WTC11 (cell line): ENCODE measurements around the gene OTOG. TPM values are rescaled to one million over a fixed set of nuclear protein-coding genes. Genes with fewer than 3 reads are reported as not detected.

Experiments used
- ATAC-seq: fragments of 200-7000 bp; cut with Tn5 transposase; 2 replicates; pipeline ENCODE4 v1.10.0; 2021; ENCODE audit warnings: mild to moderate bottlenecking, moderate library complexity
- CTCF ChIA-PET: fragments of 300-600 bp; sonication (Branson Sonifier 250); formaldehyde crosslinking; loops from one replicate; lab custom pipeline; 2021; ENCODE audit warnings: antibody characterized with exemption; lab: Charles Lee
- POLR2A ChIA-PET: fragments of 350-600 bp; sonication (Branson Sonifier 250); formaldehyde crosslinking; loops from one replicate; lab custom pipeline; 2021; ENCODE audit warnings: antibody characterized with exemption; lab: Charles Lee
- DNase-seq: peaks from one replicate; pipeline ENCODE4 v3.0.0; 2021; ENCODE audit warnings: low spot score
- H3K27ac Mint-ChIP-seq: 2 replicates; pipeline ENCODE4 v1.8.0; 2021; ENCODE audit warnings: mixed read lengths
- H3K27me3 Mint-ChIP-seq: 2 replicates; pipeline ENCODE4 v1.8.0; 2021; ENCODE audit warnings: low read depth, mild to moderate bottlenecking, moderate library complexity, mixed read lengths
- H3K36me3 Mint-ChIP-seq: 2 replicates; pipeline ENCODE4 v1.8.0; 2021; ENCODE audit warnings: mixed read lengths
- H3K4me1 Mint-ChIP-seq: 2 replicates; pipeline ENCODE4 v1.8.0; 2022; ENCODE audit warnings: mixed read lengths
- H3K4me3 Mint-ChIP-seq: 2 replicates; pipeline ENCODE4 v1.8.0; 2021; ENCODE audit warnings: mild to moderate bottlenecking, moderate library complexity, mixed read lengths
- H3K9me3 Mint-ChIP-seq: 2 replicates; pipeline ENCODE4 v1.8.0; 2021; ENCODE audit warnings: mixed read lengths
- CREM ChIP-seq: sonication (generic); formaldehyde crosslinking; IDR thresholded peaks from 2 replicates; pipeline ENCODE4 v1.8.1; 2022; ENCODE audit warnings: mild to moderate bottlenecking, missing genetic modification reagents, moderate library complexity
- EMX1 ChIP-seq: fragments of 250-450 bp; sonication (Bioruptor Pico); IDR thresholded peaks from 2 replicates; pipeline ENCODE4 v1.8.0; 2021; ENCODE audit warnings: mild to moderate bottlenecking
- FOXK1 ChIP-seq: sonication (generic); formaldehyde crosslinking; IDR thresholded peaks from 2 replicates; pipeline ENCODE4 v1.8.0; 2022; ENCODE audit warnings: mild to moderate bottlenecking, moderate library complexity, missing genetic modification reagents
- GRHL2 ChIP-seq: fragments of 250-450 bp; sonication (Bioruptor Pico); IDR thresholded peaks from 2 replicates; pipeline ENCODE4 v1.8.0; 2022; ENCODE audit warnings: mild to moderate bottlenecking, moderate library complexity; ENCODE audit not compliant: insufficient replicate concordance, severe bottlenecking
- JAZF1 ChIP-seq: fragments of 250-450 bp; sonication (Bioruptor Pico); IDR thresholded peaks from 2 replicates; pipeline ENCODE4 v1.9.0; 2021; ENCODE audit warnings: moderate library complexity, mild to moderate bottlenecking, inconsistent platforms
- JUN ChIP-seq: sonication (generic); formaldehyde crosslinking; IDR thresholded peaks from 2 replicates; pipeline ENCODE4 v1.8.0; 2023; ENCODE audit warnings: mild to moderate bottlenecking, missing genetic modification reagents
- KAT7 ChIP-seq: sonication (generic); formaldehyde crosslinking; IDR thresholded peaks from 2 replicates; pipeline ENCODE4 v1.8.1; 2023; ENCODE audit warnings: missing genetic modification reagents, mild to moderate bottlenecking, borderline replicate concordance
- MYBL2 ChIP-seq: sonication (generic); formaldehyde crosslinking; IDR thresholded peaks from 2 replicates; pipeline ENCODE4 v1.8.1; 2023; ENCODE audit warnings: mild to moderate bottlenecking, moderate library complexity, missing genetic modification reagents
- NFATC4 ChIP-seq: fragments of 250-450 bp; sonication (Bioruptor Pico); IDR thresholded peaks from 2 replicates; pipeline ENCODE4 v1.9.0; 2021; ENCODE audit warnings: mild to moderate bottlenecking
- NR2C2 ChIP-seq: sonication (generic); formaldehyde crosslinking; IDR thresholded peaks from 2 replicates; pipeline ENCODE4 v1.8.0; 2022; ENCODE audit warnings: mild to moderate bottlenecking, missing genetic modification reagents
- NR3C1 ChIP-seq: sonication (generic); formaldehyde crosslinking; conservative IDR thresholded peaks from 2 replicates; pipeline ENCODE4 v1.8.1; 2023; ENCODE audit warnings: low read depth, mild to moderate bottlenecking, missing genetic modification reagents
- OVOL2 ChIP-seq: fragments of 250-450 bp; sonication (Bioruptor Pico); IDR thresholded peaks from 2 replicates; pipeline ENCODE4 v1.9.0; 2021; ENCODE audit warnings: mild to moderate bottlenecking, borderline replicate concordance
- SOX15 ChIP-seq: fragments of 250-450 bp; sonication (Bioruptor Pico); IDR thresholded peaks from 2 replicates; pipeline ENCODE4 v1.9.0; 2021; ENCODE audit warnings: mild to moderate bottlenecking
- TCF7 ChIP-seq: sonication (generic); formaldehyde crosslinking; IDR thresholded peaks from 2 replicates; pipeline ENCODE4 v1.8.0; 2022; ENCODE audit warnings: mild to moderate bottlenecking, low read depth, missing genetic modification reagents, moderate library complexity
- ZBTB21 ChIP-seq: sonication (generic); formaldehyde crosslinking; IDR thresholded peaks from 2 replicates; pipeline ENCODE4 v1.8.1; 2023; ENCODE audit warnings: mild to moderate bottlenecking, missing genetic modification reagents, borderline replicate concordance
- ZNF138 ChIP-seq: sonication (generic); formaldehyde crosslinking; conservative IDR thresholded peaks from 2 replicates; pipeline ENCODE4 v1.8.1; 2022; ENCODE audit warnings: mild to moderate bottlenecking, moderate library complexity, missing genetic modification reagents
- ZNF232 ChIP-seq: sonication (generic); formaldehyde crosslinking; IDR thresholded peaks from 2 replicates; pipeline ENCODE4 v1.8.0; 2022; ENCODE audit warnings: mild to moderate bottlenecking, missing genetic modification reagents
- ZNF263 ChIP-seq: sonication (generic); formaldehyde crosslinking; IDR thresholded peaks from 2 replicates; pipeline ENCODE4 v1.8.1; 2022; ENCODE audit warnings: low read depth, mild to moderate bottlenecking, moderate library complexity, missing genetic modification reagents
- total RNA-seq: library from RNA; stranded (reverse); gene quantifications from 3 replicates; pipeline ENCODE4 v1.2.3, GENCODE V29; 2021
- TF ChIP-seq, protein P1 (sequence below): sonication (generic); formaldehyde crosslinking; IDR thresholded peaks from 2 replicates; pipeline ENCODE4 v1.8.1; 2023; ENCODE audit warnings: mild to moderate bottlenecking, missing genetic modification reagents, moderate library complexity
- TF ChIP-seq, protein P2 (sequence below): sonication (generic); formaldehyde crosslinking; conservative IDR thresholded peaks from 2 replicates; pipeline ENCODE4 v1.8.1; 2023; ENCODE audit warnings: mild to moderate bottlenecking, low read depth, missing genetic modification reagents, moderate library complexity
- TF ChIP-seq, protein P3 (sequence below): fragments of 250-450 bp; sonication (Bioruptor Pico); IDR thresholded peaks from 2 replicates; pipeline ENCODE4 v1.9.0; 2021; ENCODE audit warnings: moderate library complexity, mild to moderate bottlenecking, inconsistent platforms, borderline replicate concordance
- TF ChIP-seq, protein P4 (sequence below): sonication (generic); formaldehyde crosslinking; IDR thresholded peaks from 2 replicates; pipeline ENCODE4 v1.8.0; 2022; ENCODE audit warnings: mild to moderate bottlenecking, missing genetic modification reagents
- TF ChIP-seq, protein P5 (sequence below): sonication (generic); formaldehyde crosslinking; IDR thresholded peaks from 2 replicates; pipeline ENCODE4 v1.8.1; 2023; ENCODE audit warnings: mild to moderate bottlenecking, moderate library complexity, missing genetic modification reagents
- TF ChIP-seq, protein P6 (sequence below): fragments of 250-450 bp; sonication (Bioruptor Pico); IDR thresholded peaks from 2 replicates; pipeline ENCODE4 v1.9.0; 2021; ENCODE audit warnings: mild to moderate bottlenecking

Gene OTOG
- total RNA-seq, 1 experiment from 2014 or later, result 1.4 TPM

DNA sequence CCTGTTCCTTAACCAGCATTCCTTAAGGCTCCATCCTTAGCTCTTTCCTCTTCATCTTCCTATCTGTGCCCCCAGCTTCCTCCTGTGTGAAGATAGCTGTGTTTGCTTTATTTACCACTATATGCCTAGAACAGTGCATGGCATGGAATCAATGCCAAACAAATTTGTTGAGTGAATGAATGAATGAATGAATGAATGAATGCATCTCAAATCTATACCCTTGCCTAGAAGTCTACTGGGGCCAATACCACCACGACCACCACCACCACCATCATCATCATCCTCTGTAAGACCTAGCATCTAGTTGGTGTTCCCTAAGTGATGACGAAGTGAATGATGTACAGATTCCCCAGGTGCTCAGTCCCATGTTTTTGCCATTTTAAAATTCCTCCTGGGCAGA, 819 bp upstream of the OTOG start:
- no peak for TF ChIP-seq ZNF263 (CRISPR knock-in tag)
- TF ChIP-seq MYBL2 (CRISPR knock-in tag), result no peak
- no peak for TF ChIP-seq EMX1 (CRISPR knock-in tag)
- TF ChIP-seq CREM (CRISPR knock-in tag), result no peak
- no peak for TF ChIP-seq ZNF232 (CRISPR knock-in tag)
- TF ChIP-seq NR3C1 (CRISPR knock-in tag), result no peak
- no peak for TF ChIP-seq FOXK1
- TF ChIP-seq, all 79 proteins: peak for 0
- Mint-ChIP-seq H3K4me3 (no peak overlapping the region), H3K4me1 (peaks cover 45% of the 10 kb centered on the region), H3K9me3 (no peaks in the 10 kb centered on the region), H3K27ac (no peak overlapping the region), H3K36me3 (no peaks in the 10 kb centered on the region), H3K27me3 (peaks cover 33% of the 10 kb centered on the region)
- POLR2A ChIA-PET, result no interaction called here
- ATAC-seq (no peak), DNase-seq (no peak)
- CTCF ChIA-PET, result interaction anchor here (1.0 to 8.4 kb wide), 9 partner anchors 12 to 158 kb away, joined by 3 to 104 read pairs (median 8); partner anchors contain the start of gene KCNJ11

DNA sequence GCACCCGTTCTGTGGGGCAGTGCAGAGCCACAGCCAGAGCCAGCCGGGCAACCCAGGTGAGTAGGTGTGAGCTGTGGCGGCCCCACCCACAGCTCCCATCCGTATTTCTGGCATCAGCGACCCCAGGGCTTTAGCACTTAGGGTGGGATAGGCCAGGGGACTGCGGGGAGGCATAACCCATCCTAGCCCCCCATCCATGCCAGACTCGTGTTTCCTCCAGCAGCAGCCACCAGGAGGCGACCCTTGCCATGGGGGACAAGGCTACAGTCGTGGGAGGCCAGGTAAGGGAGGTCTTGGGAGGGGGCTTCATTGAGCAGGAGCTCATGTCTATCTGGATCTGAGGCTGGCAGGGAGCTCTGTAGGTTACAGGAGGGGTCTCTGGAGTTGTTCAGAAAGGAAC, 873 bp downstream of the OTOG start:
- no peaks in the 10 kb centered on the region for H3K36me3 Mint-ChIP-seq

DNA sequence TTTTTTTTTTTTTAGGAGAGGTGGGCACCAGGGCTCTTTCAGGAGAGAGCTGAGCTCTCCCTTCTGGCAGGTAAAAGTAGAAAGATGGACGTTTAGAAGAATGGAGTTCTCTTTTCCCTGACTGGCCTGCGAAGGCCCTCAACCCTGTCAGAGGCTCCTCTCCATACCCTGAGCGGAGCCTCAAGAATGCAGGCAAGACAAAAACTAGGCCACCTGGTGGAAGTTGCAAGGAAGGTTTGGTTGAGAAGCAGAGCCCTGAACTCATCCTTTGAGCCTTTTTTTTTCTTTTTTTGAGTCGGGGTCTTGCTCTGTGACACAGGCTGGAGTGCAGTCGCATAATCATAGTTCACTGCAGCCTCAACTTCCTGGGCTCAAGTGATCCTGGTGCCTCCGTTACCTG, 1.4 kb downstream of the OTOG start:
- ChIA-PET CTCF (interaction anchor here (0.5 to 8.4 kb wide), 19 partner anchors 10 to 186 kb away, joined by 3 to 104 read pairs (median 4); partner anchors contain the start of genes KCNC1 and MYOD1), POLR2A (interaction anchor here (0.7 kb wide), 1 partner anchor 275 kb away, joined by 4 read pairs; no protein-coding TSS in a partner anchor)
- no peaks in the 10 kb centered on the region for H3K36me3 Mint-ChIP-seq
- peaks cover 29% of the 10 kb centered on the region for H3K4me1 Mint-ChIP-seq
- no peak overlapping the region for H3K27ac Mint-ChIP-seq
- DNase-seq (no peak), ATAC-seq (peak; percentile 37)
- peak overlapping the region; percentile 8; the same call in 1 of the 2 replicates for H3K4me3 Mint-ChIP-seq
- peaks cover 28% of the 10 kb centered on the region for H3K27me3 Mint-ChIP-seq
- H3K9me3 Mint-ChIP-seq, result no peaks in the 10 kb centered on the region
- no peak for TF ChIP-seq ZNF138
- TF ChIP-seq, protein P1, sequence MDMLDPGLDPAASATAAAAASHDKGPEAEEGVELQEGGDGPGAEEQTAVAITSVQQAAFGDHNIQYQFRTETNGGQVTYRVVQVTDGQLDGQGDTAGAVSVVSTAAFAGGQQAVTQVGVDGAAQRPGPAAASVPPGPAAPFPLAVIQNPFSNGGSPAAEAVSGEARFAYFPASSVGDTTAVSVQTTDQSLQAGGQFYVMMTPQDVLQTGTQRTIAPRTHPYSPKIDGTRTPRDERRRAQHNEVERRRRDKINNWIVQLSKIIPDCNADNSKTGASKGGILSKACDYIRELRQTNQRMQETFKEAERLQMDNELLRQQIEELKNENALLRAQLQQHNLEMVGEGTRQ (CRISPR knock-in tag), result no peak
- TF ChIP-seq, protein P2, sequence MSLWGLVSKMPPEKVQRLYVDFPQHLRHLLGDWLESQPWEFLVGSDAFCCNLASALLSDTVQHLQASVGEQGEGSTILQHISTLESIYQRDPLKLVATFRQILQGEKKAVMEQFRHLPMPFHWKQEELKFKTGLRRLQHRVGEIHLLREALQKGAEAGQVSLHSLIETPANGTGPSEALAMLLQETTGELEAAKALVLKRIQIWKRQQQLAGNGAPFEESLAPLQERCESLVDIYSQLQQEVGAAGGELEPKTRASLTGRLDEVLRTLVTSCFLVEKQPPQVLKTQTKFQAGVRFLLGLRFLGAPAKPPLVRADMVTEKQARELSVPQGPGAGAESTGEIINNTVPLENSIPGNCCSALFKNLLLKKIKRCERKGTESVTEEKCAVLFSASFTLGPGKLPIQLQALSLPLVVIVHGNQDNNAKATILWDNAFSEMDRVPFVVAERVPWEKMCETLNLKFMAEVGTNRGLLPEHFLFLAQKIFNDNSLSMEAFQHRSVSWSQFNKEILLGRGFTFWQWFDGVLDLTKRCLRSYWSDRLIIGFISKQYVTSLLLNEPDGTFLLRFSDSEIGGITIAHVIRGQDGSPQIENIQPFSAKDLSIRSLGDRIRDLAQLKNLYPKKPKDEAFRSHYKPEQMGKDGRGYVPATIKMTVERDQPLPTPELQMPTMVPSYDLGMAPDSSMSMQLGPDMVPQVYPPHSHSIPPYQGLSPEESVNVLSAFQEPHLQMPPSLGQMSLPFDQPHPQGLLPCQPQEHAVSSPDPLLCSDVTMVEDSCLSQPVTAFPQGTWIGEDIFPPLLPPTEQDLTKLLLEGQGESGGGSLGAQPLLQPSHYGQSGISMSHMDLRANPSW, result no peak
- no peak for TF ChIP-seq JAZF1
- TF ChIP-seq NR2C2 (CRISPR knock-in tag), result no peak
- no peak for TF ChIP-seq KAT7

More for the DNA sequence above, 873 bp downstream of the OTOG start:
- DNase-seq (peak; percentile 54), ATAC-seq (peak; percentile 8)
- POLR2A ChIA-PET, result interaction anchor here (0.7 kb wide), 1 partner anchor 275 kb away, joined by 4 read pairs; no protein-coding TSS in a partner anchor
- peaks cover 30% of the 10 kb centered on the region for H3K27me3 Mint-ChIP-seq
- TF ChIP-seq SOX15 (CRISPR knock-in tag) (no peak), NFATC4 (no peak), OVOL2 (CRISPR knock-in tag) (no peak), TCF7 (CRISPR knock-in tag) (no peak), JUN (CRISPR knock-in tag) (no peak), ZNF138 (no peak), ZBTB21 (no peak), GRHL2 (CRISPR knock-in tag) (no peak)
- TF ChIP-seq, protein P3, sequence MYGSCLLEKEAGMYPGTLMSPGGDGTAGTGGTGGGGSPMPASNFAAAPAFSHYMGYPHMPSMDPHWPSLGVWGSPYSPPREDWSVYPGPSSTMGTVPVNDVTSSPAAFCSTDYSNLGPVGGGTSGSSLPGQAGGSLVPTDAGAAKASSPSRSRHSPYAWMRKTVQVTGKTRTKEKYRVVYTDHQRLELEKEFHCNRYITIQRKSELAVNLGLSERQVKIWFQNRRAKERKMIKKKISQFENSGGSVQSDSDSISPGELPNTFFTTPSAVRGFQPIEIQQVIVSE (CRISPR knock-in tag), result no peak
- TF ChIP-seq, protein P4, sequence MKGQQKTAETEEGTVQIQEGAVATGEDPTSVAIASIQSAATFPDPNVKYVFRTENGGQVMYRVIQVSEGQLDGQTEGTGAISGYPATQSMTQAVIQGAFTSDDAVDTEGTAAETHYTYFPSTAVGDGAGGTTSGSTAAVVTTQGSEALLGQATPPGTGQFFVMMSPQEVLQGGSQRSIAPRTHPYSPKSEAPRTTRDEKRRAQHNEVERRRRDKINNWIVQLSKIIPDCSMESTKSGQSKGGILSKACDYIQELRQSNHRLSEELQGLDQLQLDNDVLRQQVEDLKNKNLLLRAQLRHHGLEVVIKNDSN (CRISPR knock-in tag), result no peak
- TF ChIP-seq, protein P5, sequence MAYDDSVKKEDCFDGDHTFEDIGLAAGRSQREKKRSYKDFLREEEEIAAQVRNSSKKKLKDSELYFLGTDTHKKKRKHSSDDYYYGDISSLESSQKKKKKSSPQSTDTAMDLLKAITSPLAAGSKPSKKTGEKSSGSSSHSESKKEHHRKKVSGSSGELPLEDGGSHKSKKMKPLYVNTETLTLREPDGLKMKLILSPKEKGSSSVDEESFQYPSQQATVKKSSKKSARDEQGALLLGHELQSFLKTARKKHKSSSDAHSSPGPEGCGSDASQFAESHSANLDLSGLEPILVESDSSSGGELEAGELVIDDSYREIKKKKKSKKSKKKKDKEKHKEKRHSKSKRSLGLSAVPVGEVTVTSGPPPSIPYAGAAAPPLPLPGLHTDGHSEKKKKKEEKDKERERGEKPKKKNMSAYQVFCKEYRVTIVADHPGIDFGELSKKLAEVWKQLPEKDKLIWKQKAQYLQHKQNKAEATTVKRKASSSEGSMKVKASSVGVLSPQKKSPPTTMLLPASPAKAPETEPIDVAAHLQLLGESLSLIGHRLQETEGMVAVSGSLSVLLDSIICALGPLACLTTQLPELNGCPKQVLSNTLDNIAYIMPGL (CRISPR knock-in tag), result no peak
- TF ChIP-seq, protein P6, sequence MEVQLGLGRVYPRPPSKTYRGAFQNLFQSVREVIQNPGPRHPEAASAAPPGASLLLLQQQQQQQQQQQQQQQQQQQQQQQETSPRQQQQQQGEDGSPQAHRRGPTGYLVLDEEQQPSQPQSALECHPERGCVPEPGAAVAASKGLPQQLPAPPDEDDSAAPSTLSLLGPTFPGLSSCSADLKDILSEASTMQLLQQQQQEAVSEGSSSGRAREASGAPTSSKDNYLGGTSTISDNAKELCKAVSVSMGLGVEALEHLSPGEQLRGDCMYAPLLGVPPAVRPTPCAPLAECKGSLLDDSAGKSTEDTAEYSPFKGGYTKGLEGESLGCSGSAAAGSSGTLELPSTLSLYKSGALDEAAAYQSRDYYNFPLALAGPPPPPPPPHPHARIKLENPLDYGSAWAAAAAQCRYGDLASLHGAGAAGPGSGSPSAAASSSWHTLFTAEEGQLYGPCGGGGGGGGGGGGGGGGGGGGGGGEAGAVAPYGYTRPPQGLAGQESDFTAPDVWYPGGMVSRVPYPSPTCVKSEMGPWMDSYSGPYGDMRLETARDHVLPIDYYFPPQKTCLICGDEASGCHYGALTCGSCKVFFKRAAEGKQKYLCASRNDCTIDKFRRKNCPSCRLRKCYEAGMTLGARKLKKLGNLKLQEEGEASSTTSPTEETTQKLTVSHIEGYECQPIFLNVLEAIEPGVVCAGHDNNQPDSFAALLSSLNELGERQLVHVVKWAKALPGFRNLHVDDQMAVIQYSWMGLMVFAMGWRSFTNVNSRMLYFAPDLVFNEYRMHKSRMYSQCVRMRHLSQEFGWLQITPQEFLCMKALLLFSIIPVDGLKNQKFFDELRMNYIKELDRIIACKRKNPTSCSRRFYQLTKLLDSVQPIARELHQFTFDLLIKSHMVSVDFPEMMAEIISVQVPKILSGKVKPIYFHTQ (CRISPR knock-in tag), result no peak
- H3K27ac Mint-ChIP-seq, result no peak overlapping the region
- H3K9me3 Mint-ChIP-seq, result no peaks in the 10 kb centered on the region
- peaks cover 31% of the 10 kb centered on the region for H3K4me1 Mint-ChIP-seq
- CTCF ChIA-PET, result interaction anchor here (0.5 to 8.4 kb wide), 24 partner anchors 9 to 219 kb away, joined by 3 to 104 read pairs (median 4); partner anchors contain the start of genes KCNC1 and MYOD1
- peak overlapping the region; percentile 78 for H3K4me3 Mint-ChIP-seq
